HepG2 (cell line): ENCODE data around the gene HSD11B1. TPM values are rescaled to one million over a fixed set of nuclear protein-coding genes. Genes with fewer than 3 reads are reported as not detected.
"Not testable (repeated sequence)": the region's sequence is repeated elsewhere in the genome, so short reads cannot be mapped to it uniquely, and the experiment has no call there.

Source experiments
- ATAC-seq: fragments of 200-7000 bp; cut with Tn5 transposase; 3 replicates; pipeline ENCODE4 v1.9.1; 2020; ENCODE audit warnings: mild to moderate bottlenecking, moderate library complexity
- BruUV-seq: library from RNA; stranded (reverse); fragments of 400-500 nt; replicated peaks from 2 replicates; lab custom pipeline; 2021; lab: Mats Ljungman, UMichigan
- CTCF ChIA-PET: fragments of 300-600 bp; formaldehyde crosslinking; extraction: SDS; loops from one replicate; lab custom pipeline; 2021; ENCODE audit warnings: low total read pairs, inconsistent platforms, low intra/inter-chr PET ratio; lab: Yijun Ruan, JAX
- POLR2A ChIA-PET: fragments of 350-600 bp; sonication (Branson Sonifier 250); formaldehyde crosslinking; loops from one replicate; lab custom pipeline; 2020; ENCODE audit warnings: antibody characterized with exemption, inconsistent platforms; lab: Yijun Ruan, JAX
- DNase-seq: peaks from one replicate; pipeline ENCODE4 v3.0.0-alpha.2; 2015; ENCODE audit warnings: low spot score
- FAIRE-seq: peaks from 3 replicates; lab custom pipeline; 2011; peaks lifted over from hg19 to GRCh38; lab: Jason Lieb, UNC
- H2AFZ ChIP-seq: one replicate; pipeline ENCODE4 v1.6.1; 2011; ENCODE audit warnings: low read length, inconsistent platforms
- H3K27ac ChIP-seq: fragments of 300-600 bp; 3 replicates; pipeline ENCODE4 v1.8.0; 2011; ENCODE audit warnings: mixed run types, mild to moderate bottlenecking, mixed read lengths, low read length, inconsistent platforms; ENCODE audit not compliant: insufficient read depth; ENCODE audit errors: extremely low read length
- H3K27me3 ChIP-seq, 2 experiments: fragments of 200-600 bp in 1 of 2; 2 replicates in 1 of 2; 3 replicates in 1 of 2; pipeline versions ENCODE4 v1.6.0 to v1.8.0; 2011; ENCODE audit warnings: low read length in 2 of 2, mild to moderate bottlenecking in 2 of 2, moderate library complexity in 2 of 2, inconsistent platforms in 1 of 2; ENCODE audit not compliant: insufficient read depth in 2 of 2, control insufficient read depth in 1 of 2
- H3K36me3 ChIP-seq, 2 experiments: fragments of 200-600 bp in 1 of 2; replicated peaks in 1 of 2; 2 replicates in 1 of 2; 3 replicates in 1 of 2; pipeline versions ENCODE4 v1.5.1 to v1.8.0; 2011; ENCODE audit warnings: low read length in 2 of 2, inconsistent platforms in 1 of 2; ENCODE audit not compliant: insufficient read depth in 2 of 2, control insufficient read depth in 1 of 2
- H3K4me1 ChIP-seq: 2 replicates; pipeline ENCODE4 v1.5.1; 2012; ENCODE audit warnings: low read length, inconsistent platforms; ENCODE audit not compliant: insufficient read depth
- H3K4me2 ChIP-seq: 2 replicates; pipeline ENCODE4 v1.6.0; 2011; ENCODE audit warnings: low read depth, low read length, inconsistent platforms
- H3K4me3 ChIP-seq, 3 experiments: fragments of 200-600 bp in 1 of 3; sonication (generic), shearing (Covaris generic) in 1 of 3; replicated peaks in 1 of 3; 2 replicates each; pipeline ENCODE4 v1.5.1; 2011 to 2016; ENCODE audit warnings: low read length in 3 of 3, inconsistent platforms in 2 of 3, low read depth in 2 of 3, mild to moderate bottlenecking in 2 of 3, control low read depth in 1 of 3, mixed read lengths in 1 of 3; ENCODE audit not compliant: insufficient read depth in 1 of 3
- H3K79me2 ChIP-seq: one replicate; pipeline ENCODE4 v1.6.1; 2011; ENCODE audit warnings: low read length, inconsistent platforms; ENCODE audit not compliant: insufficient read depth
- H3K9ac ChIP-seq: 2 replicates; pipeline ENCODE4 v1.6.0; 2011; ENCODE audit warnings: mild to moderate bottlenecking, low read depth, low read length, inconsistent platforms; ENCODE audit not compliant: insufficient read depth
- H3K9me3 ChIP-seq: 2 replicates; pipeline ENCODE4 v1.5.1; 2012; ENCODE audit warnings: mild to moderate bottlenecking, low read length
- H4K20me1 ChIP-seq: 2 replicates; pipeline ENCODE4 v1.6.0; 2011; ENCODE audit warnings: inconsistent platforms, mild to moderate bottlenecking, low read length, moderate library complexity; ENCODE audit not compliant: insufficient read depth
- ARID5B ChIP-seq: IDR thresholded peaks from 2 replicates; pipeline ENCODE4 v1.4.0; 2020; ENCODE audit warnings: mild to moderate bottlenecking, missing genetic modification reagents
- RAD21 ChIP-seq: fragments of 450-650 bp; formaldehyde crosslinking; IDR thresholded peaks from 2 replicates; pipeline ENCODE4 v1.5.0; 2020; ENCODE audit warnings: mild to moderate bottlenecking
- RAD51 ChIP-seq: fragments of 450-650 bp; IDR thresholded peaks from 2 replicates; pipeline ENCODE4 v1.6.1; 2016; ENCODE audit warnings: borderline replicate concordance
- REXO4 ChIP-seq: sonication (generic); formaldehyde crosslinking; IDR thresholded peaks from 2 replicates; pipeline ENCODE4 v1.8.0; 2022; ENCODE audit warnings: missing genetic modification reagents, mild to moderate bottlenecking, borderline replicate concordance
- SMYD3 ChIP-seq: sonication (generic); formaldehyde crosslinking; IDR thresholded peaks from 2 replicates; pipeline ENCODE4 v1.8.1; 2023; ENCODE audit warnings: mild to moderate bottlenecking, missing genetic modification reagents
- THAP8 ChIP-seq: sonication (generic); formaldehyde crosslinking; IDR thresholded peaks from 2 replicates; pipeline ENCODE4 v1.5.1; 2020; ENCODE audit warnings: missing genetic modification reagents, mild to moderate bottlenecking, borderline replicate concordance
- ZNF225 ChIP-seq: sonication (generic); formaldehyde crosslinking; IDR thresholded peaks from 2 replicates; pipeline ENCODE4 v1.4.0; 2020; ENCODE audit warnings: mild to moderate bottlenecking, missing genetic modification reagents
- ZNF570 ChIP-seq: sonication (generic); formaldehyde crosslinking; IDR thresholded peaks from 2 replicates; pipeline ENCODE4 v1.4.0; 2020; ENCODE audit warnings: mild to moderate bottlenecking, missing genetic modification reagents, borderline replicate concordance
- ZNF616 ChIP-seq: sonication (generic); formaldehyde crosslinking; IDR thresholded peaks from 2 replicates; pipeline ENCODE4 v1.5.0; 2020; ENCODE audit warnings: low read depth, mild to moderate bottlenecking, missing genetic modification reagents
- WGBS: methylation state at CpG from one replicate; pipeline ENCODE4 v1.1.6; 2017; ENCODE audit warnings: low lambda C conversion rate; 5-methylcytosine and 5-hydroxymethylcytosine counted together
- in situ Hi-C: cut with HindIII; loops from 2 replicates; pipeline ENCODE4 v1.10.0; 2017; ENCODE audit warnings: low pct_unique_long_range_greater_than_20kb; ENCODE audit not compliant: extremely low pct_ligation_motif_present
- intact Hi-C: fragments of 100-400 bp; cut with micrococcal nuclease; formaldehyde crosslinking; loops from one replicate; pipeline ENCODE4 v1.10.0; 2022; ENCODE audit not compliant: unreplicated experiment
- polyA plus RNA-seq, 8 experiments: library from polyadenylated mRNA; depleted of rRNA in 3 of 8; stranded (reverse) in 7 of 8; unstranded in 1 of 8; fragments of >200 nt; fragmentation: Illumina TruSeq in 4 of 8; extraction: Trizol in 4 of 8; gene quantifications; 2 replicates each; pipeline versions ENCODE4 v1.2.1 to v1.2.3, GENCODE V29; 2011 to 2016; ENCODE audit warnings: low read depth in 4 of 8, missing spikeins in 1 of 8, mixed read lengths in 1 of 8; ENCODE audit not compliant: insufficient read depth in 1 of 8
- total RNA-seq, 5 experiments: library from RNA; depleted of rRNA; stranded (reverse); fragments of >200 nt; fragmentation: Illumina TruSeq; extraction: Trizol; gene quantifications; 2 replicates each; pipeline ENCODE4 v1.2.3, GENCODE V29; 2016; ENCODE audit warnings: low read depth in 1 of 5

The HSD11B1 gene
- total and polyA plus RNA-seq, 2 of the 13 experiments (the other 11 are each of a cell fraction or from before 2014, with no cell fraction given) = not detected

GRCh38 chr1:209700686-209701085, 4.0 kb upstream of the HSD11B1 start:
- FAIRE-seq, H3K4me1 ChIP-seq, CTCF ChIA-PET, BruUV-seq, POLR2A ChIA-PET, H3K4me3 ChIP-seq, H2AFZ ChIP-seq, DNase-seq, H3K9ac ChIP-seq, ATAC-seq, H3K27me3 ChIP-seq, H3K4me2 ChIP-seq, H3K79me2 ChIP-seq, H3K9me3 ChIP-seq, H4K20me1 ChIP-seq, H3K36me3 ChIP-seq, H3K27ac ChIP-seq, intact Hi-C loops: not testable (repeated sequence)
- in situ Hi-C loops = loop anchor here (25.0 kb wide), 1 partner anchor 588 kb away; no protein-coding TSS in a partner anchor

GRCh38 chr1:209702832-209703231, 1.8 kb upstream of the HSD11B1 start:
- H3K36me3 ChIP-seq = no peaks in the 10 kb centered on the region
- H3K4me1 ChIP-seq = no peaks in the 10 kb centered on the region
- H3K4me2 ChIP-seq = no peak overlapping the region
- in situ Hi-C loops (loop anchor here (25.0 kb wide), 1 partner anchor 591 kb away; no protein-coding TSS in a partner anchor), intact Hi-C loops (no loop called here)
- BruUV-seq = no TSS peak
- no peaks in the 10 kb centered on the region; a peak in 1 of 5 replicates for H3K27me3 ChIP-seq
- no peaks in the 10 kb centered on the region for H4K20me1 ChIP-seq
- no peaks in the 10 kb centered on the region for H3K79me2 ChIP-seq
- no peak overlapping the region for H3K4me3 ChIP-seq
- 0% methylated on average over 1 of the region's 1 CpG for WGBS
- H3K27ac ChIP-seq = no peak overlapping the region
- CTCF ChIA-PET = no interaction called here
- FAIRE-seq = no peak
- no peak for DNase-seq
- TF ChIP-seq RAD51 (no peak), REXO4 (CRISPR knock-in tag) (no peak), THAP8 (CRISPR knock-in tag) (no peak), RAD21 (CRISPR knock-in tag) (no peak), ARID5B (no peak), ZNF570 (CRISPR knock-in tag) (no peak), ZNF616 (no peak), ZNF225 (no peak), SMYD3 (CRISPR knock-in tag) (no peak)
- no peak overlapping the region for H2AFZ ChIP-seq
- H3K9me3 ChIP-seq = no peaks in the 10 kb centered on the region
- ATAC-seq = no peak
- POLR2A ChIA-PET = no interaction called here
- H3K9ac ChIP-seq = no peak overlapping the region
